OCI-LY3 (cell line): Measurements from ENCODE around the gene RHOBTB3.

Experiments used
- CTCF ChIP-seq: fragments of 200-600, 300-600 bp; sonication (generic); IDR thresholded peaks from 2 replicates; pipeline ENCODE4 v1.5.1; 2014; ENCODE audit warnings: antibody characterized with exemption, low read length, low read depth
- EZH2phosphoT487 ChIP-seq: fragments of 200-600 bp; shearing (Covaris generic); IDR thresholded peaks from 2 replicates; pipeline ENCODE4 v1.6.1; 2018; ENCODE audit warnings: antibody characterized with exemption, mixed run types, low read depth

GRCh38 chr5:95803271-95804148 lies 72.4 kb downstream of the RHOBTB3 start:
- TF ChIP-seq CTCF (no peak), EZH2phosphoT487 (no peak)
